MM.1S (cell line): ENCODE measurements around the gene VWC2.
A peak's percentile ranks its signal among the peaks of the same experiment; 100 is the strongest.

Source experiments
- DNase-seq: peaks from one replicate; pipeline ENCODE4 v3.0.0-alpha.2; 2015
- H2AFZ ChIP-seq: fragments of 300-600 bp; sonication (generic); 2 replicates; pipeline ENCODE4 v1.6.0; 2016; ENCODE audit warnings: antibody characterized with exemption, low read length
- H3F3A ChIP-seq: fragments of 300-600 bp; sonication (generic); 2 replicates; pipeline ENCODE4 v1.6.1; 2016; ENCODE audit warnings: mild to moderate bottlenecking, antibody characterized with exemption, low read length, moderate library complexity, mixed read lengths; ENCODE audit not compliant: insufficient read depth
- H3K27ac ChIP-seq: fragments of 300-600 bp; sonication (generic); 2 replicates; pipeline ENCODE4 v1.5.1; 2016; ENCODE audit warnings: mild to moderate bottlenecking, low read length
- H3K27me3 ChIP-seq: fragments of 300-600 bp; sonication (generic); replicated peaks from 2 replicates; pipeline ENCODE4 v1.6.0; 2016; ENCODE audit warnings: low read length; ENCODE audit not compliant: insufficient read depth
- H3K36me3 ChIP-seq: fragments of 300-600 bp; sonication (generic); replicated peaks from 2 replicates; pipeline ENCODE4 v1.6.1; 2016; ENCODE audit warnings: mild to moderate bottlenecking, low read length, mixed read lengths; ENCODE audit not compliant: insufficient read depth
- H3K4me1 ChIP-seq: fragments of 300-600 bp; sonication (generic); 2 replicates; pipeline ENCODE4 v1.6.1; 2016; ENCODE audit warnings: low read length, mixed read lengths
- H3K4me2 ChIP-seq: fragments of 300-600 bp; sonication (generic); 2 replicates; pipeline ENCODE4 v1.6.0; 2016; ENCODE audit warnings: low read depth, low read length
- H3K4me3 ChIP-seq: fragments of 300-600 bp; sonication (generic); 2 replicates; pipeline ENCODE4 v1.5.1; 2016; ENCODE audit warnings: low read length, mixed read lengths
- H3K79me2 ChIP-seq: fragments of 300-600 bp; sonication (generic); 2 replicates; pipeline ENCODE4 v1.6.1; 2016; ENCODE audit warnings: mixed run types, low read length, mixed read lengths
- H3K9ac ChIP-seq: fragments of 300-600 bp; sonication (generic); 2 replicates; pipeline ENCODE4 v1.6.1; 2016; ENCODE audit warnings: low read length, mixed read lengths
- H3K9me2 ChIP-seq: fragments of 300-600 bp; sonication (generic); replicated peaks from 2 replicates; pipeline ENCODE4 v1.6.1; 2016; ENCODE audit warnings: mild to moderate bottlenecking, low read length, mixed read lengths; ENCODE audit not compliant: insufficient read depth
- H3K9me3 ChIP-seq: fragments of 300-600 bp; sonication (generic); replicated peaks from 2 replicates; pipeline ENCODE4 v1.6.1; 2016; ENCODE audit warnings: mild to moderate bottlenecking, low read length, mixed read lengths; ENCODE audit not compliant: insufficient read depth
- H4K20me1 ChIP-seq: fragments of 300-600 bp; sonication (generic); 2 replicates; pipeline ENCODE4 v1.6.1; 2016; ENCODE audit warnings: mild to moderate bottlenecking, low read length, moderate library complexity, mixed read lengths; ENCODE audit not compliant: insufficient read depth
- CTCF ChIP-seq: fragments of 300-600 bp; sonication (generic); IDR thresholded peaks from 2 replicates; pipeline ENCODE4 v1.5.1; 2016; ENCODE audit warnings: antibody characterized with exemption, low read length, mixed read lengths
- EZH2 ChIP-seq: fragments of 300-600 bp; sonication (generic); optimal IDR thresholded peaks from 2 replicates; pipeline ENCODE3; 2017; ENCODE audit warnings: low read depth, mild to moderate bottlenecking, antibody characterized with exemption, low read length, mixed read lengths
- EZH2phosphoT487 ChIP-seq: fragments of 300-600 bp; sonication (generic); IDR thresholded peaks from 2 replicates; pipeline ENCODE4 v1.6.1; 2018; ENCODE audit warnings: antibody characterized with exemption, low read length

VWC2 gene

GRCh38 chr7:49775065-49775948 is 1.9 kb downstream of the VWC2 start:
- TF ChIP-seq CTCF (no peak), EZH2phosphoT487 (no peak), EZH2 (no peak)
- peak overlapping the region; percentile 50 for H3K4me3 ChIP-seq
- no peaks in the 10 kb centered on the region for H3K27me3 ChIP-seq
- H3K9ac ChIP-seq = no peak overlapping the region
- H4K20me1 ChIP-seq = no peaks in the 10 kb centered on the region
- no peak for DNase-seq
- no peaks in the 10 kb centered on the region for H3K79me2 ChIP-seq
- H3K9me2 ChIP-seq = no peaks in the 10 kb centered on the region
- no peaks in the 10 kb centered on the region for H3K4me1 ChIP-seq
- no peaks in the 10 kb centered on the region for H3K36me3 ChIP-seq
- H3K9me3 ChIP-seq = no peaks in the 10 kb centered on the region
- H3K4me2 ChIP-seq = peak overlapping the region; percentile 59
- H3F3A ChIP-seq = no peaks in the 10 kb centered on the region
- peak overlapping the region; percentile 44 for H2AFZ ChIP-seq
- H3K27ac ChIP-seq = no peak overlapping the region

GRCh38 chr7:49775949-49776443 is 2.6 kb downstream of the VWC2 start:
- Histone ChIP-seq H3K9me2 (no peaks in the 10 kb centered on the region), H3F3A (no peaks in the 10 kb centered on the region), H2AFZ (no peak overlapping the region), H3K27me3 (no peaks in the 10 kb centered on the region), H3K27ac (no peak overlapping the region), H4K20me1 (no peaks in the 10 kb centered on the region), H3K4me2 (no peak overlapping the region), H3K36me3 (no peaks in the 10 kb centered on the region), H3K4me3 (no peak overlapping the region), H3K9ac (no peak overlapping the region), H3K9me3 (no peaks in the 10 kb centered on the region), H3K4me1 (no peaks in the 10 kb centered on the region), H3K79me2 (no peaks in the 10 kb centered on the region)
- no peak for TF ChIP-seq CTCF
- DNase-seq = no peak

- Histone ChIP-seq H3K79me2 (no peaks in the 10 kb centered on the region), H3K4me1 (no peaks in the 10 kb centered on the region), H3K9me3 (no peaks in the 10 kb centered on the region), H3K36me3 (no peaks in the 10 kb centered on the region), H3K9me2 (no peaks in the 10 kb centered on the region), H2AFZ (no peak overlapping the region), H3K4me3 (no peak overlapping the region), H3K4me2 (no peak overlapping the region), H3K27ac (no peak overlapping the region), H4K20me1 (no peaks in the 10 kb centered on the region), H3K9ac (no peak overlapping the region), H3K27me3 (no peaks in the 10 kb centered on the region), H3F3A (no peaks in the 10 kb centered on the region)
- TF ChIP-seq CTCF = peak; percentile 20; the same call in 1 of the 2 replicates
- no peak for TF ChIP-seq EZH2
- DNase-seq = no peak
Measured at GRCh38 chr7:49776994-49777393, 3.6 kb downstream of the VWC2 start.
